ENCODE data around the gene BACH2. TPM values are rescaled to one million over a fixed set of nuclear protein-coding genes. Genes with fewer than 3 reads are reported as not detected.
A peak's percentile ranks its signal among the peaks of the same experiment; 100 is the strongest.

BACH2 gene
- total RNA-seq, 1 donor: 3.6 TPM

GRCh38 chr6:90095145-90095544 is 201.5 kb downstream of the BACH2 start:
- Histone ChIP-seq H3K27me3 (ENCODE audit: insufficient read depth, low read length) (no peaks in the 10 kb centered on the region), H3K27ac (ENCODE audit: low read depth, low read length) (no peak overlapping the region), H3K4me2 (ENCODE audit: insufficient read depth, low read length) (no peak overlapping the region), H2AFZ (ENCODE audit: low read length) (no peak overlapping the region), H3K79me2 (ENCODE audit: insufficient read depth, low read length) (no peaks in the 10 kb centered on the region), H3K4me3 (ENCODE audit: insufficient read depth, low read length) (no peak overlapping the region), H4K20me1 (ENCODE audit: insufficient read depth, low read length) (no peaks in the 10 kb centered on the region), H3K36me3 (ENCODE audit: insufficient read depth, low read length) (no peaks in the 10 kb centered on the region), H3K4me1 (ENCODE audit: insufficient read depth, low read length) (peaks cover 21% of the 10 kb centered on the region), H3K9me3 (ENCODE audit: low read depth, low read length) (no peaks in the 10 kb centered on the region)
- TF ChIP-seq CTCF (IDR thresholded peaks at IDR 0.05; ENCODE audit: extremely low read depth, low read depth, low read length): no peak
- no peak for DNase-seq (ENCODE audit: insufficient read length, low spot score, missing footprints)

DNA sequence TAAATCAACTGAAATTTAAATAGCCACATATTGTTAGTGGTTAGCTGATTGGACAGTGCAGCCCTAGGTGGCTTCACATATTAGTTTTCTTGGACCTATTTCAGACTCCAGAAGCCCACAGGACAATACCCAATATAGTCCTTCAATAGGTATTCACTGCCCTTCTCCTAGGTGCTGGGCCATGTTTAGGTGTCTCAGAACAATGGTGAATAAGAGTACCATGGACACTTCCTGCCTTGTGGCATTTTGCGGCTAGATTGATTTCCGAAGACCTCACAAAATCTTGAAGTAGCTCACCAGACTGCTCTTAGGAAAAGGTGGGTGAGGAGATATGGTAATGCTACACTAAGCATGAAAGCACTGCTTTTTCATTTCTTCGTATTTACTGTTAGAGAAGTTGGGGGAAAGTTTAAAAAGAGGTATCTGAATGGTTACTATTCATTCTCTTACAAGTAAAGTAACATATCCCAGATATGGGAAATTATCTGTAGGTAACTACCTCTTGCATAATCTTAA is 203.0 kb downstream of the BACH2 start:
- H3K36me3 ChIP-seq (ENCODE audit: insufficient read depth, low read length): no peaks in the 10 kb centered on the region
- H3K4me1 ChIP-seq (ENCODE audit: insufficient read depth, low read length): peaks cover 18% of the 10 kb centered on the region
- no peak overlapping the region for H2AFZ ChIP-seq (ENCODE audit: low read length)
- no peak for DNase-seq (ENCODE audit: insufficient read length, low spot score, missing footprints)
- H4K20me1 ChIP-seq (ENCODE audit: insufficient read depth, low read length): no peaks in the 10 kb centered on the region
- no peak overlapping the region for H3K4me2 ChIP-seq (ENCODE audit: insufficient read depth, low read length)
- no peaks in the 10 kb centered on the region for H3K79me2 ChIP-seq (ENCODE audit: insufficient read depth, low read length)
- no peak overlapping the region for H3K27ac ChIP-seq (ENCODE audit: low read depth, low read length)
- no peaks in the 10 kb centered on the region for H3K9me3 ChIP-seq (ENCODE audit: low read depth, low read length)
- no peak for TF ChIP-seq CTCF (IDR thresholded peaks at IDR 0.05; ENCODE audit: extremely low read depth, low read depth, low read length)
- no peaks in the 10 kb centered on the region for H3K27me3 ChIP-seq (ENCODE audit: insufficient read depth, low read length)
- no peak overlapping the region for H3K4me3 ChIP-seq (ENCODE audit: insufficient read depth, low read length)

DNA sequence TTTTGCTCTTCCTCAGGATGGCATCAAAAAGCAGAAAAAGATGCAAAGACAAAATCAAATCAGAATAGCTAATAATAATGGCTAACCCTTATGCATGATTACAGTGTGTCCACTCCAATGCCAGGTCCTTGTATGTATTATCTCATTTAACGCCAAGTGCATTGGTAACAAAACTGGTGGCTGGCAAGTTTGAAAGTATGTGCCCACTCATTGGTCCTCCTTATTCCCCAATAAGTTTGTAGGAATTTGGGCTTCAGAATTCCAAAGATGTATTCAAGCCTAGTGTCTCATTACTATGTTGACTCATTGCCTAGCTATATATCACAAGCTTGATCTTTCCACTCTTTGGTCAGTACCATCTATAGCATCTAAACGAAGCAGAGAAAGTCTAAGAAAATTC is 205.8 kb downstream of the BACH2 start:
- Histone ChIP-seq H3K4me2 (ENCODE audit: insufficient read depth, low read length) (no peak overlapping the region), H3K36me3 (ENCODE audit: insufficient read depth, low read length) (no peaks in the 10 kb centered on the region), H3K27ac (ENCODE audit: low read depth, low read length) (no peak overlapping the region), H2AFZ (ENCODE audit: low read length) (no peak overlapping the region), H3K27me3 (ENCODE audit: insufficient read depth, low read length) (no peaks in the 10 kb centered on the region), H3K79me2 (ENCODE audit: insufficient read depth, low read length) (no peaks in the 10 kb centered on the region), H4K20me1 (ENCODE audit: insufficient read depth, low read length) (no peaks in the 10 kb centered on the region), H3K9me3 (ENCODE audit: low read depth, low read length) (no peaks in the 10 kb centered on the region), H3K4me3 (ENCODE audit: insufficient read depth, low read length) (no peak overlapping the region), H3K4me1 (ENCODE audit: insufficient read depth, low read length) (peaks cover 21% of the 10 kb centered on the region)
- no peak for TF ChIP-seq CTCF (IDR thresholded peaks at IDR 0.05; ENCODE audit: extremely low read depth, low read depth, low read length)
- no peak for DNase-seq (ENCODE audit: insufficient read length, low spot score, missing footprints)

- no peaks in the 10 kb centered on the region for H3K9me3 ChIP-seq (ENCODE audit: low read depth, low read length)
- TF ChIP-seq CTCF (IDR thresholded peaks at IDR 0.05; ENCODE audit: extremely low read depth, low read depth, low read length): no peak
- no peak overlapping the region for H3K4me3 ChIP-seq (ENCODE audit: insufficient read depth, low read length)
- no peaks in the 10 kb centered on the region for H3K79me2 ChIP-seq (ENCODE audit: insufficient read depth, low read length)
- H2AFZ ChIP-seq (ENCODE audit: low read length): no peak overlapping the region
- peaks cover 21% of the 10 kb centered on the region for H3K4me1 ChIP-seq (ENCODE audit: insufficient read depth, low read length)
- H3K27ac ChIP-seq (ENCODE audit: low read depth, low read length): peak overlapping the region; percentile 65
- no peak overlapping the region for H3K4me2 ChIP-seq (ENCODE audit: insufficient read depth, low read length)
- DNase-seq (ENCODE audit: insufficient read length, low spot score, missing footprints): no peak
- no peaks in the 10 kb centered on the region for H4K20me1 ChIP-seq (ENCODE audit: insufficient read depth, low read length)
- H3K36me3 ChIP-seq (ENCODE audit: insufficient read depth, low read length): no peaks in the 10 kb centered on the region
- no peaks in the 10 kb centered on the region for H3K27me3 ChIP-seq (ENCODE audit: insufficient read depth, low read length)
Measured at GRCh38 chr6:90088009-90088408, 208.6 kb downstream of the BACH2 start.
